Urothelium cell line (cell line): ENCODE results near the gene LGALS12.
"Not testable (repeated sequence)": the region's sequence is repeated elsewhere in the genome, so short reads cannot be mapped to it uniquely, and the experiment has no call there.

Source experiments
- DNase-seq: peaks from one replicate; pipeline ENCODE4 v3.0.0; 2011; ENCODE audit warnings: low spot score, mixed read lengths
- FAIRE-seq: peaks from 2 replicates; lab custom pipeline; 2011; peaks lifted over from hg19 to GRCh38; lab: Jason Lieb, UNC

The LGALS12 gene

DNA sequence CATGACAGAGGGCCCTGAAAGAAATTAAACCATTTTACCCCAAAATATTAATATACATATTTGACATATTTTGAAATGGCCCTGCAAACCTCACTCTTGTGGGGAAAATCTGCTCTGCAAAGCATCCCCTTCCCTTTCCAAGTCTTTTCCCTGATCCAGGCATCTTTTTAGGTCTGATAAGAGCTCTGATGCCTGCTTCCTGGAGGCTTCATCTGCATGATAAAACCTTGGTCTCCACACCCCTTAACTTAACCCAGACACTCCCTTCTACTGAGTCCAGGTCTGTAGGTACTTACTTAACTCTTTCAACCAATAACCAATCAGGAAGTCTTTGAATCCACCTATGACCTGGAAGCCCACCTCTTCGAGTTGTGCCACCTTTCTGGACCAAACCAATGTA, 1.8 kb upstream of the LGALS12 start:
- FAIRE-seq, result no peak
- DNase-seq, result no peak

GRCh38 chr11:63504933-63505586, 824 bp upstream of the LGALS12 start:
- no peak for FAIRE-seq
- DNase-seq, result no peak

DNA sequence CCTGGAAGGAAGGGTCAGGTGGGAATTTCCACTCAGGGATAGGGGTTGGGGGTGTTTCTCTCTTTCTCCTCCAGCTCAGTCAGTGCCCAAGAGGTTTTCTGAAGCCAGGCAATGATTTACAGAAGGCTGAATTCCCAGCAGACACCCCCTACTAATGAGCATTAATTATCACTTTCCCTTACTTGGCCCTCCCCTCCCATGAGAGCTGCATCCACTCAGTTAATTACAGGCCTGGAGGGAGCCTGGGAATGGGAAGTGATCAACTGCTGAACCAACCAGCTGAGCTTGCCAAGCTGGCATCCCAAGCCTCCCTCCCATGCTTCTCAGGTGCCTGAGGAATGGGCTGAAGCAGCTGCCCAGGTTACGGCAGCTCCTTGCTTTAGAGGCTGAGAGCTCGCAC, 992 bp downstream of the LGALS12 start:
- no peak for FAIRE-seq

GRCh38 chr11:63507511-63507910, 1.6 kb downstream of the LGALS12 start:
- FAIRE-seq (no peak), DNase-seq (no peak)

More for the DNA sequence above, 992 bp downstream of the LGALS12 start:
- no peak for DNase-seq

DNA sequence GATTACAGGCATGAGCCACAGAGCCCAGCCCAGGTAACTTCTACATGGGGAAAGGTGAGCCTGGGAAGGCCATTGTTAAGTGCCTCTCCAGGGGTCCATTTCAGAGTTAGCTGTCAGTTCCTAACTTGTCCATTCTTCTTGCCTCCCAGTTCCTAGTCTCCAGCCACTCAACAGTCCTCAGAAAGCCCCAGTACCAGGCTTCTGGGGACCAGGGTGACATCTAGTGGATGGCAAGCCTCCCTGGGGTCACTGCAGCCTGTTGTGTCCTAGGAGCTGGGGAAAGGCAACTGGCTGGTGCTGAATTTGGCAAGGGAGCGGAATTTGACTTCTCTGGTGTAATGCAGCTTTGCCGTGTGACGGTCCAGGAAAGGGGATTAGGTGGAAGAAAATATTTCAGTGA, 2.1 kb downstream of the LGALS12 start:
- no peak for DNase-seq
- FAIRE-seq, result no peak

- DNase-seq (no peak), FAIRE-seq (no peak)
These were observed 2.9 kb downstream of the LGALS12 start for GRCh38 chr11:63508745-63509144.

GRCh38 chr11:63510360-63511047, 4.6 kb downstream of the LGALS12 start:
- DNase-seq (no peak), FAIRE-seq (no peak)

GRCh38 chr11:63511048-63511748, 5.3 kb downstream of the LGALS12 start:
- no peak for FAIRE-seq
- no peak for DNase-seq

DNA sequence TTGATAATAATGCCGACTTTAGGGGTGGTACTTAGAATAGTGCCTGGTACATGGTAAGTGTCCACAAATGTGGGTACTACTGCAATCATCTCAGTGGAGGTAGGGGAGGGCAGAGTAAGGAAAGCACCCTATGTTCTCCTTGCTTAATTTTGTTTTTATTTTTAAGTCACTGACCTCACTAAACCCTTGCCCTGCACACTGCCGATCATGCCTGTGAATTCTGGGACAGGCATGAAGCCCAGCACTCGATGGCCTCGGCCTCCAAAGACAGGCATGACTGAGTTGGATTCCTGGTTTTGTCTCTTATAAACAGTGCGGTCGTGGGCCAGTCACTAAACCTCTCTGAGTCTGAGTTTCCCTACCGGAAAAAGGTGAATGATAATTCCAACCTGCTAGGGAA, 6.9 kb downstream of the LGALS12 start:
- FAIRE-seq, result no peak

GRCh38 chr11:63516109-63516508, 10.2 kb downstream of the LGALS12 start:
- DNase-seq (no peak), FAIRE-seq (no peak)

More for the DNA sequence above, 6.9 kb downstream of the LGALS12 start:
- no peak for DNase-seq

DNA sequence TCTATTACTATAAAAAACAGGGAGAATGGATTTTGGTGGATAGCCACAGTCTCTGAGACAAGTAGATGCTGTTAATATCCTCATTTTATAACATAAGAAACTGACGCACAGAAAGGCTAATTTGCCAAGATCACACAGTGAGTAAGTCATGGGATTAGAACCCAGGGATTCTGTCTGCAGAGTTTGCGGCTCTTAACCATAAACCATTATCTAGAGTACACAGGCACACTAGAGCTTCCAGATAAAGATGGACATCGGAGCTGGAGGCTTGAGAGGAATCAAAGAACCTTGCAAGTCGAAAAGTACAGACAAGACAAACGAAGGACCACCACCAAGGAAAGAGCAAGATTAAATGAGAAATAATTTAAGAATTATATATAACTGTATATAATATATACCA, 11.3 kb downstream of the LGALS12 start:
- FAIRE-seq (no peak), DNase-seq (no peak)

GRCh38 chr11:63518548-63518947, 12.7 kb downstream of the LGALS12 start:
- DNase-seq, result no peak
- no peak for FAIRE-seq

- DNase-seq (no peak), FAIRE-seq (no peak)
These were observed 14.8 kb downstream of the LGALS12 start for GRCh38 chr11:63520606-63521170.

- FAIRE-seq, result no peak
- DNase-seq, result no peak
These were observed 16.0 kb downstream of the LGALS12 start for GRCh38 chr11:63521896-63522295.

DNA sequence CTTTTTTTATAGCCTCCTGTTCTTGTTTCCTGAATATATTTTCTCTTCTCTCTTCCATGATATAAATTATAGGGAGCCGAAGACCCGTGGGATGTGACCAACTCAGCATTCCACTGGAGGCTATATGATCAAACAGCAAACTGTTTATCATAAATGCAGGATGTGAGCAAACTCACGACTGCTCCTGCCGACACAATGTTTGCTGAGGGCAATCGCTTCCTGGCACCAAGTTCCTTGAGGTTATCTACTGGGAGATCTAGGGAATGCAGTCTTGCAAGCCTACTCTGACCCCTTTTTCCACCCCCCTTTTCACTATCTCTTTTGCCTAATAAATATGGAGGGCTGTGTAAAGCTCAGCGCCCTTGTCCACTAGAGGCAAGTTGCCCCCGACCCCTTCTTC, 17.3 kb downstream of the LGALS12 start:
- FAIRE-seq, result no peak

GRCh38 chr11:63527667-63528066, 21.8 kb downstream of the LGALS12 start:
- no peak for DNase-seq
- no peak for FAIRE-seq

More for the DNA sequence above, 17.3 kb downstream of the LGALS12 start:
- no peak for DNase-seq

DNA sequence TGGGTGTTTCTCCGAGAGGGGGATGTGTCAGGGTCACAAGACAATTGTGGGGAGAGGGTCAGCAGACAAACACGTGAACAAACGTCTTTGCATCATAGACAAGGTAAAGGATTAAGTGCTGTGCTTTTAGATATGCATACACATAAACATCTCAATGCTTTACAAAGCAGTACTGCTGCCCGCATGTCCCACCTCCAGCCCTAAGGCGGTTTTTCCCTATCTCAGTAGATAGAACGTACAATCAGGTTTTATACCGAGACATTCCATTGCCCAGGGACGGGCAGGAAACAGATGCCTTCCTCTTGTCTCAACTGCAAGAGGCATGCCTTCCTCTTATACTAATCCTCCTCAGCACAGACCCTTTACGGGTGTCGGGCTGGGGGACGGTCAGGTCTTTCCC, 22.3 kb downstream of the LGALS12 start:
- FAIRE-seq, DNase-seq: not testable (repeated sequence)

GRCh38 chr11:63528729-63529278, 22.9 kb downstream of the LGALS12 start:
- not testable (repeated sequence) for FAIRE-seq, DNase-seq

GRCh38 chr11:63529373-63529772, 23.5 kb downstream of the LGALS12 start:
- not testable (repeated sequence) for FAIRE-seq

GRCh38 chr11:63530021-63530420, 24.1 kb downstream of the LGALS12 start:
- DNase-seq (no peak), FAIRE-seq (no peak)

More at GRCh38 chr11:63529373-63529772, 23.5 kb downstream of the LGALS12 start:
- not testable (repeated sequence) for DNase-seq
